Activated CD8-positive, alpha-beta memory T cell treated with anti-CD3 and anti-CD28 coated beads, Interleukin-2, amount 50 U/mL, for 24 hours (primary cell): ENCODE data around the gene C3orf49.
A peak's percentile ranks its signal among the peaks of the same experiment; 100 is the strongest.

Source experiments
- DNase-seq: peaks from one replicate; pipeline ENCODE4 v3.0.0-alpha.2; 2020; ENCODE audit errors: extremely low read depth

C3orf49 gene

DNA sequence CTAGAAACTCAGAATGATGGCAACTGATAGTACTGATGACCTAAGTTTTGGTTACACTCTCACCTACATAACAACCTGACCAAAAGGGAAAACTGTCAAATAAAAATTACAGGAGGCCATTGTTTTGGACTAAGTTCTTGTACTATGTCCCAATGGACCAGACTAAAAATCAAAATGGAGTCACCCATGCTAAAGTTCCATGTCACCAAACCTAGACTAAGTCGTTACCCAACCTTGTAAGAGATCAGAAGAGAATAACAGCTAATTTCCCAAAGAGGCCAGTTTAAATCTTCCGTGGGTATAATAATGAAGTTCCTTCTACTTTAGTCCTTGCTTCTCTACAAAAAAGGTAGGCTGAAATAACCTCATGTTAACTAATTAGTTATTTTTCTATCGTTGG lies 32.2 kb downstream of the C3orf49 start:
- no peak for DNase-seq

DNA sequence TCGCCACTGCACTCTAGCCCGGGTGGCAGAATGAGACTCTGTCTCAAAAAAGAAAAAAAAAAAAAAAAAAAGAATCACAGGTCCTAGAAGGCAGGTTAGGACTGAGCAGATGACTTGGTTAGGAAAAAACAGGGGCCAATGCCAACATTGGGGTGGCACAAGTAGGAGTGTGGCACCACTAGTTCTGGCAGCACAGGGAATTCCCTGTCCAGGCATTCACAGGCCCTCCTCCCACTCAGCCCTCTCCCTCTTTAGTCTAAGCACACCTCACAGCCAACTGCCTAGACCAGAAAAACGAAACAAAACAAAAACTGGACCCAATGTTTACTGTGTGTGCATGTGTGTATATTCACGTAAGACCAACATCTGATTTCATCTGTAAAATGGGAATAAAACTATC lies 34.0 kb downstream of the C3orf49 start:
- DNase-seq, result no peak

DNA sequence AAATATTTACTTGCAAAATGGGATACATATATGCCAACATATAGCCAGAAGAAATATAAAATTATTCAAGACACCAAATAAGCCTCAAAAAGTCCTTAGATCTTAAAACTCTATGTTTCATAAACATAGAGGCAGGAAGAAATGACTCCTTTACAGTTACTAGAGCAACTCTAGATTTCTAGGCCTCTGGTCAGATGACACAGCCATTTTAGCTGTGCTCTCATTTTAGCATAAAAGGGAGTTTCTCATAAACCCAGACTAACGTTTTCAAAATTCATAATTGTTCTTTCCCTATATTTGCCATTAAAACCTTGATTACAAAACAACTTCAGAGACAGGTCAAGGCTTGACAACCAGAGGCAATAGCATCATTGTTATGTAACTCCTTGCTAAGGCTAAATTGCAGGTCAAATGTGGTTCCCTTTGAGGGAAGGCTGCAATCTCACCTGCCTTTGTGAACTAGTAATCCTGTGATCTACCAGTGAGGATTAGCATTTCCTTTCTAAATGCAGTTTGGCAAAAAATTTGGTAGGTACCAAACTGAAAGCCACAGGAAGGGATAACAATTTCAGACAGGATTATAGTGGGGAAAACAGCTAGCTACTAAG lies 36.3 kb downstream of the C3orf49 start:
- no peak for DNase-seq

DNA sequence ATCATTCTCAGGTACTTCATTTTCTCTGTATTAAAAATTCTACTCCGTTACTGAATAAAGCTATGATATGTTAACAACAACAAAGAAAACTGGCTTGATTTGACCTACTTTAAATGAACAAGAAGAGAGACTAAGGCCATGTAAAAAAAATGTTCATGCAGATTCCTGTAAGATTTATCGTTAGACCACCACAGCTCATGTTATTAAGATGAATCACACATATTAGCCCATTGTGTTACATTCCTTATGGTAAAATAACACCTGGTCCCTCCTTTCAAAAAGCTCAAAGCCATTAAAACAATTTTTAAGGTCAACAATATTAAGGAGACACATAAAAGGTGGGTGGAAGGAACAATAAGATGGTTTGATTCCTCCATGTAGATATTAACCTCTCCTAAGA lies 38.2 kb downstream of the C3orf49 start:
- DNase-seq, result no peak

DNA sequence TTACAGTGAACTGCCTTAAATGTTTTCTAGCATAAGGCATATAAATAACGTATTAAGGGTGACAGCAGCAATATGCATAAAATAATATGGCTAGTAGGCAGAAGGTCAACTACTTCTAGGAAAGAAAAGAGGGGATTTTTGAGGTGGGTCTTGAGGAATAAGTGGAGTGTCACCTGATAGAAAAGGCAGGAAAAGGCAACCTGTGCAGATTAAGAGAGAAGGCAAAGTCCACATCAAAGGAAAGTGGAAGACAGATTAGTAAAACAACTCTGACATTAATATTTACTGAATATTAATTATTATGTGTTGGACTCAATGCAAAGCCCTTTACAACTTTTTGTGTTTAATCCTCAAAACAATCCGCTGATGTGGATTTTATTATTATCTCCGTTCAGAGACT lies 41.7 kb downstream of the C3orf49 start:
- no peak for DNase-seq

DNA sequence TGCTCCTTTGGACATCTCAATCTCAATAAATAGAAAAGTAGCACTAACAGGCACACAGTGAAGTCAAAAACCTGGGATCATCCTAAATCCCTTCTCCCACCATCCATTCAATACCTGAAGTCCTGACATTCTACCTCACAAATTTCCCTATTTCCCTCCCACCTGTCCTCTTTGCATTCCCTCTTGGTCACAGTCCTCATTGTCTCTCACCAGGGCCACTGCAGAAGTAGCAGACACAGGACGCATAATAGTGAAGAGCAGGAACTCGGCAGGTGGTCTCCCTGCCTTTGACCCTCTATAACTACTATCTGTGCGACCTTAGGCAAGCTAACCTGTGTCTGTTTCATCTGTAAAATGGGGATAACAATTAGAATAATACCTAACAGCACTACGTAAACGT lies 42.2 kb downstream of the C3orf49 start:
- no peak for DNase-seq

DNA sequence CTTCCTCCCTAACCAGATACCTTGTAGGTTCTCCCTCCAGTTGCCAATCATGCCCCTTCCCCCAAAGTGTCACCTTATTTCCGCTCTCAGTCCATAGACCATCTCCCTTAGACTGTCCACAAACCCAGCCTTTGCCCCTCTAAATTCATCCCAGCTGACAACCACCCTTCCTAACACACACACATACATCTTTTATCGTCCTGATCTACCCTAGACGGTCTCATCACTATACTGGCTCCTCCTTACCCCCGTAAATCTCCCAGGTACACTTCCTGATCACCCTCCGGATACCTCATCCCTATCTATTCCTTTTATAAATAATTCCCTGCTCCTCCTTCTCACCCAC lies 43.7 kb downstream of the C3orf49 start:
- DNase-seq, result no peak

DNA sequence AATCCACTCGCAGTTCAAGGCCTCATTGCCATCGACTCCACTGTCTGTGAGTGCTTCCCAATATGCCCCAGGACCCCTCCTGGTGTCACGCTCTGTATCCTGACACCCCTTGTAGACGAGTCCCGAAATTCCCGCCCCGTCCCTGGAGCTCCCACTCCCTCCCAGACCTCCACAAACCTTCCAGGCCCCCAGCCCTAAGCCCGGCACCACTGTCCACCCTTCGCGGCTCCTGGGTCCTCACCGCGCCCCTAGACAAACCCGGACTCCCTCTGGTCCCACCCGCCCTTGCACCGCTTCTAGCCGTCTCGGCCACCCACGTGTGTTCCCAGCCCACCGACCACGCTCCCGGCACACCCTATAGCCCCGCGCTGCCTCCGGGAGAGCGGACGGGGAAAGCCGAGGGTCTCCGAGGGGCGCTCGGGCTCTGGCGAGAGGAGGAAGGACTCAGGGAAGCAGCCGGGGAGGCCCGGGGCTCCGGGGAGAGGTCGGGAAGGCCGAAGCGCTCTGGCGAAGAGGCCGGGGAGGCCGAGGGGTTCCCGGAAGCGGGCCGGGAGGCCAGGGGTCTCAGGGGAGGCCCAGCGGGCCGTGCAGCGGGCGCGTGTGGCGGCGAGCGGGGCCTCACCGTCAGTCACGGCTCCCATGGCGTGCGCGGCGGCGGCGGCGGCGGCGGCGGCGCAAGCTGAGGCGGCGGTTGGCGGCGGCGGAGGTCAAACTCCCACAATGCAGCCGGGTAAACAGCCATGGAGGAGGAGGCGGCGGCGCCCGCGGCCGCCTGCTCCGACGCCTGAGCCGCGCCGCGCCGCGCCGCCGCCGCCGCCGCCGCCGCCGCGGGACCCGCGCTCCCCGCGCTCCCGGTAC lies 44.3 kb downstream of the C3orf49 start, which contains the start of the genes ATXN7 and THOC7:
TSS of gene ATXN7 (plus strand) at position 718 of the 858 bp plus-strand sequence. CDS start 48,732 bp downstream, outside the sequence.
TSS of gene THOC7 (minus strand) at position 656 of the 858 bp plus-strand sequence. CDS start at position 641, 15 bp downstream.
- DNase-seq, result peak; percentile 20

DNA sequence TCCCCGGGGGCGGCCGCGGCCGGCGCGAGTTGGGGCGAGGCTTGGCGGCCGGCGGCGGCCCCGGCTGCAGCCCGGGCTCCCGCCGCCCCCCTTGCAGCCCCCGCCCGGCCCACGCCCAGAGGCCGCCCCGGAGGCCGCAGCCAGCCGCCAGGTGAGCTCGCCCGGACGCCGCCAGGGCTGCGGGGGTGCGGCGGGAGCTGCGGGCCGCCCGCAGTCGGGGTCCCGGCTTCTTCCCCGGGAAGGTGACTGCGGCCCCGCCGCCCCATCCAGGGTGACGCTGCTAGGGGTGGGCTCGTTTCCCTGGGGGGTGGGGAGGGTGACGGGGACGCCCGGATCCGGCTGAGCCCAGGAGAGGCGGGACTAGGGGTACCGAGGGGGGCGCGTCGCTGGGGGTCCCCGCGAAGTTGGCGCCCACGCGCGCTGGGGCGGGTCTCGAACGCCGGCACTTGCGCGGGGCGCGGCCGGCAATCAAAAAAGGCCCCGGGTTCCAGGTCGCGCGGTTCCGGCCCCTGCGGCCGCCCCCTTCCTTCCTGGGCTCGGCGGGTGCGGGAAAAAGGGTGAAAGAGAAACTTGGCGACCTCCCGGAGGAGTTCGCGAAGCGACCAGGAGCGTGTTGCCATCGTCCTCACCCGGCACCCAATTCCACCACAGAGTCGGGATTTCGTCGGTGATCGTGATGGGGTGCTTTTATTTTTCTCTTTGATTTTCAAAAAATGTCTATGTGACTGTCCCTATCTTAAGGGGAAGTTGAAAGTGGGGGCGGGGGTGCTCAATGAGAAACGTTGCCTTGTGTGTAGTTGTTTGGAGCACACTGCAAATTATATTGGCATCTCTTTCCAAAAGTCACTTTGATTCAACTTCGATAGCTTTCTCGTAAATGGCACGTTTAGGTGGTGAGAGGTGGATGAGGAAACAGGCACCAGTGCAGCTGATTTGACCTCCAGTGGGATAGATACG lies 45.2 kb downstream of the C3orf49 start:
- DNase-seq, result no peak

DNA sequence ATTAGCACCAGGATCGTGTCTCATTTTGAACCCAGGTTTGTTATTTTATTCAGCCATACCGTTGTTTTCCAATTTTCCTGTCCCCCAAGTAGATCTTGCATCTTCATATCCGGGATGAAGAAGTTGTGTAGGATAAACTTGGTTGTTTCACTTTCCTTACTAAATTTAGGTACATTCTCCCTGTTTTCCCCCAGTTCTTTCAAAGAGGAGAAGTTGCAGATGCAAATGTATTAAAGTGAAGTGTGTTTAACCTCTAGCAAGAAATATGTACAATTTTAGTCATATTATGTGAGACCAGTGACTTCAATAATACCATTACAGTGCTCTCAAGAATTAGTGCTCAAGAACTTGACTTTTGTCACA lies 45.8 kb downstream of the C3orf49 start:
- no peak for DNase-seq

DNA sequence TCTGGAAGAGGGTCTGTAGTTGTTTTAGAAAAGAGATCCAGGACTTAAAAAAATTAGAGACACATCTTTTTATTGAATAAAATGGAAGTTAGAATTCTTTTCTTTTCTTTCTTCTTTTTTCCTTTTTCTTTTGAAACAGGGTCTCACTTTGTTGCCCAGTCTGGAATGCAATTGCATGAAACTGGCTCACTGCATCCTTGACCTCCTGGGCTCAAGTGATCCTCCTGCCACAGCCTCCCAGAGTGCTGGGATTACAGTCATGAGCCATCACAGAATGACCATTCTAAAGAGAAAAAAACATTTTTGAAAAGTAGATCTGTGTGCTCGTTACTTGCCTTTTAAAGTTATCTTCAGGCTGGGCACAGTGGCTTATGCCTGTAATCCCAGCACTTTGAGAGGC lies 48.1 kb downstream of the C3orf49 start:
- DNase-seq, result no peak

DNA sequence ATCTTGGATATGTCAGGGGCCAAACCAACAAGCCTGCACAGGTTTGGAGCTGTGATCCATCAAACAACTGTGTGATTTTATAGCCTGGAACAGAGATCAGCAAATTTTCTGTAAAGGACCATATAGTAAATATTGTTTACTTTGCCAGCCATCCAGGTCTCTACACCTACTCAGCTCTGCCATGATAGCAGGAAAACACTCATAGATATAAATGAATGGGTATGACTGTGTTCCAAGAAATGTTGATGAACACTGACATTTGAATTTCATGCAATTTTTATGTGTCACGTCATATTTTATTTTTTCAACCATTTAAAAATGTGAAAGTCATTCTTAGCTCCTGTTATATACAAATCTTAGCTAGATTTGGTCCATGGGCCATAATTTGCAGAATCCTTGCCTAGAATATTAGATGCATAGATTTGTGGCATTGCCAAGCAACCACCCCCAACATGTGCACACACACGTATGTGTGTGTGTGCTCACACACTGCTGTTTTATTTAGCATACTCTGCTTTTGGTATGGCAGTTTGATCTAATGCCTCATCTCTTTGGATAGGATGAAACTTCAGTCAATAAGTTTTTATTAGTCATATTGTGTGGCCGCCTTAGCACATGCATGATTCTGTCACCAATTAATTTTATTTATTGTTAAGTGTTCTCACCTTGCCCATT lies 51.0 kb downstream of the C3orf49 start:
- DNase-seq, result no peak

DNA sequence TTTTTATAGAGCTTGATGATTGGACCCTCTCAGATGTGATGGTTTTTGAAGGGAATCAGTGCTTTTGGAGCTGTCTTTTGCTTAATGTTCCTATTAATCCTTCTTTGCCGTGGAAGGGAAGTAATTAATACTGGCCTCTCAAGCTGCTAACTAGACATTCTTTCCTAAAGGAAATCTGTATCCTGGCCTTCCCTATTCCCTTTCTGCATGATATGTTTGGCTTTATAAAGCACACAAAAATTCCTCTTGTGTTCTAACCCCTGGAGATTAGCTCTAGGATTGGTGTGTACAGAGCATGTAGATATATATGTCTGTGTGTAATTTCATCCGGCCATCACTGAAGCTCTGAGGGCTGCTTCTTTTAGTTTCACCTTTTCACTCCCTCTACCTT lies 51.5 kb downstream of the C3orf49 start:
- no peak for DNase-seq

DNA sequence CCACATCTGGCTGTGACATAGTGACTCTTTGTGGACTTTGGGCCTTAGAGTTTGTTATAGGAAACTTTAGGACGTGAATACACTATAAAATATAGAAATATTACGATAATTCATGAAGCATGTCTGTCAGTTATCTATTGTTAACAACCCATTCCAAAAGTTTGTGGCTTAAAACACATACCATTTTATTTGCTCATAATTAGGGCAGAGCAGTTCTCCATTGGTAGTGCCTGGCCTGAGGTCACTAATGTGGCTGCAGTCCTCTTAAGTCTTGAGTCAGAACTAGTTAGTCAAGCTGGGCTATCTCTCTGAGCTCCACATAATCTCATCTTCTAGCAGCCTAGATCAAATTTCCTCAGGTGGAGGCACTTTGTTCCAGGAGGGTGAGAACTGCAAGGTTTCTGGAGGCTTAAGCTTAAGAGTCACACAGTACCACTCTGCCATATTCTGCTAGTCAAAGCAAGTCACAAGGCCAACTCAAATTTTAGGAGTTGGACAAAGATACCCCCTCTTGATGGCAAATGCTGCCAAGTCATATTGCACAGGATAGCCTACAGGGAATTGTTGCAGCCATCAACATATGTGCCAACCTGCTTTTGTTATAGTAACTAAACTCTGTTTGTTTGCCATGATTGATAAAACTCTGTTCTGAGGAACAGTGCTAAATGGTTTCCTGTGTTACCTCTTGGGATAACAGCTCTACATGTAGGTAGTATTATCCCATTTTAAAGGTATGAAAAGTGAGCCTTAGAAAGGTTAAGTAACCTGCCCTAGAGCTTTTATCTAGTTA lies 53.2 kb downstream of the C3orf49 start:
- no peak for DNase-seq

DNA sequence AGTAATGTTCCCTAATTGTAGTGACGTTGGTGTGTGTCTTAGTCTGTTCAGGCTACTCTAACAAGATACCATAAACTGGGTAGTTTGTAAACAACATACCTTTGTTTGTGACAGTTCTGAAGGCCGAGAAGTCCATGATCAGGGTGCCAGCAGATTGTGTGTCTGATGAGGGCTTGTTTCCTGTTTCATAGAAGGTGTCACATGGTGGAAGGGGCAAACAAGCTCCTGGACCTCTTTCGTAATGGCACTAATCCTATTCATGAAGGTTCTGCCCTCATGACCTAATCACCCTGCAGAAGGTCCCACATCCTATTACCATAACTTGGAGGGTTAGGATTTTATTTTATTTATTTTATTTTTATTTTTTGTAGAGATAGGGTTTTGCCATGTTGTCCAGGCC lies 55.7 kb downstream of the C3orf49 start:
- DNase-seq, result no peak

DNA sequence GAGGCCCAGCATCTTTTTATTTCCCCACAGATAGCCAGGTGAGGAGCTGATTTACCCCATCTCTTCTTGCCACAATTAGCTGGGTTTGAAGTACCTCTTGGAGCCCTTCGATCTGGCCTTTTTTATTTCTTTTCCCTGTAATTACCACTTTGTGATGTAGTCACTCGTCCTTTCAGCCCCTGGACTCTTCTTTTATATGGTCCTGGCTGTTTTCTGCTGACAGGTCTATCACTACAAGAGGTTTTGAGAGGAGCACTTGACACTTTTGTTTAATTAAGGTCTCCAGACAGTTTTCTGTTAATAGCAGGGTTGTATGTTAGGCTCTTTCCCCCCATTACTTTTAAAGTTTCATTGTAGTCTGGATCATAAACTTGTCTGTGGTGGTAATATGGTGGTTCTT lies 56.4 kb downstream of the C3orf49 start:
- no peak for DNase-seq

DNA sequence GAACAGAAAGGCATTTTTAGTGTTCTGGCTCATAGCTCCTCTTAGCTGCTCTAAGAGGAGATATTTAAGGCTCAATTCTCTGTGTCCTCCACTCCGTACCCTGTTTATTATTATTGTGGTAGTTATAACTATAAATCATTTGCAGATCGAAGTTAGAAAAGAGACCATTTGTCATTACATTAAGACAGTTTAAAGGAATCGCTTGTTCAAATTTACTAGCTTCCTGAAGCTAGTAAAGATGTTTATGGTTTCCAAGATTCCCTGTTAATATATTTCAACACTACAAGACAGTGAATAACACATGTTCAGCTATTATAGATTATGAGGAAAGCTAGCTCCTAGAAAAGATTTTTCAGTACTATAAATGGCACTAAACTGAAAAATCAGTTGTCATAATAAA lies 57.2 kb downstream of the C3orf49 start:
- DNase-seq, result no peak

DNA sequence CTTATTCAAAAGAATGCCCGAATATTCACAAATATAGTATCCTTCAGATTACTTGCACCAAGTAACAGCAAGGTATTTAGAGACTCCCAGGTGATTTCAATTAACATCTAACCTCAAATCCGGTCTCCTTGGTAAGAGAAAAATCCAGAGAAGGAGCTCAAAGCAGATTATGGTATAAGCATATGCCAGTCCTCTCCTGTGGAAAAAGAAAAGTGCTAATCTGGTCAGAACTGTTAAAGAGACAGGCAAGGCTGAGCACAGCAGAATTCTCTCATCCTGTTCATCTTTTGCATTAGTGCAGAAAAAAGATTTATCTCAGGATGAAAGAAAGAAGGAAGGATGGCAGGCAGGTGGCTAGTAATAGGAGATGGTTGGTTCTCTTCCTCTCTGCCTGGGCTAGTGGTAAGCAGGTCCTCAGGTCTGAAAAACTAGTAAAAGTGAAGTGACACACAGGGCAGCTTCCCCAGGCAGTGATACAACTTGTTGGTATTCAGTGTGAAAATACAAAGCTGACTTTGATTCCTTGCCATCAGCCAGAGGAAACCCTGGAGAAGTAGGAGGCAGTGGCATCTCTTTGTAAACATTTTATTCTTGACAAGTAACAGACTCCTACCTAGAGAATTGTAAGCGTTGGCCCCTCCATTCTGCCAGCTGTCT lies 58.8 kb downstream of the C3orf49 start:
- DNase-seq, result no peak

DNA sequence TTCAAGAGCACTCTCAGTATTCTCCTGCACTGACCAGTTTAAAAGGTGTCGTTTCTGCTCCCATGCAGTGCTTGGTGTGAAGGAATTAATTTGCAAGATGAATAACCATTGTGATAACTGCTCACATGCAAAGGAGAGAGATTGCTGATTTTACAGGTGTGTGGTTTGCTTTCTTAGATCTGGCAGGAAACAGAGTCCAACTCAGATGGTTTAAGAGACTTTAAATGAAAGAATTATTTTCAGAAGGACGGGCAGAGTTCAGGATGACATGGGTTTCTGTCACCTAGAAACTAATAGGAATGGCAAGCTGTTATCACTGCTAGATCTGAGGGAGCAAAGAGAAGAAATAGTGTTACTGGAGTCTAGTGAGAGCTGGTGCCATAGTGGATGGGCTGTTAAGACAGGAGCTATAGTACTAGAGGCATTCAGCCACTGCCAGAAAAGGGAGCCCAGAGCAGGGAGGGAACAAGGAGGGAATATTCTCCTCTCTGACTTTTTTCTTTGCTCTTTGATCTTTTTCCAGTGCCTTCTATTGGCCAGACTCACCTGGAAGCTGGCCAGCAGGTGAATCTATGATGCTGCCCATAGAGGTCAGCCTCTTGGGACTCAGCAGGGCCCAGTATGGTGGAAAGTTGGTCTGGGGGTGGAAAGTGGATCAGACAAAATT lies 59.4 kb downstream of the C3orf49 start:
- no peak for DNase-seq

DNA sequence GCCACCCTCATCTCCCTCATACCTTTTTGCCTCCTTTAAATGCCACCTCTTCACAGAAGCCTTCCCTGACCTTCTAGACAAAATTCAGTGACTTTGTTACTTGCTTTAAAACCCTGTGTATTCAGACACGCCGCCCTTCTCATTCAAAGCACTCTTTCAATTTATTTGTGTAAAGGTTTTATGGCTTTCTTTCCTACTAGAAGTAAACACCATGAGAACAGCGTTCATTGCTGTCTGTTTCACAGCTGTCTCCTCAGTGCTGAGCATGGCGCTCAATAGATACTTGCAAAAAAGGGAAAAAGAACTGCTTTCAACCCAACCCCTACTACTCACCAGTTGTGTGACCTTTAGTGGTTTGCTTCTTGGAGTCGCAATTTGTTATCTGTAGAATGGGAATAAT lies 61.6 kb downstream of the C3orf49 start:
- no peak for DNase-seq
